HG03108 (cell line): ENCODE measurements around the gene ANKRD37.

Experiments used
- ATAC-seq: cut with Tn5 transposase; IDR thresholded peaks from one replicate; pipeline ENCODE4 v1.9.1; 2021; ENCODE audit warnings: moderate library complexity; ENCODE audit not compliant: unreplicated experiment

ANKRD37 gene

GRCh38 chr4:185412412-185412811, 15.8 kb downstream of the ANKRD37 start:
- ATAC-seq: no peak

GRCh38 chr4:185416955-185417354, 20.3 kb downstream of the ANKRD37 start:
- no peak for ATAC-seq

GRCh38 chr4:185421366-185422124, 24.9 kb downstream of the ANKRD37 start:
- ATAC-seq: no peak

- ATAC-seq: no peak
Measured at GRCh38 chr4:185424905-185425646, 28.4 kb downstream of the ANKRD37 start.

GRCh38 chr4:185425647-185426352, 29.2 kb downstream of the ANKRD37 start, which contains the start of gene UFSP2:
Gene UFSP2 (minus strand): TSS chr4:185425964. CDS start chr4:185425868, 96 bp downstream.
- peak; percentile 94 for ATAC-seq

- ATAC-seq: no peak
Measured at GRCh38 chr4:185426960-185427688, 30.5 kb downstream of the ANKRD37 start.

- no peak for ATAC-seq
Measured at GRCh38 chr4:185429660-185430059, 33.0 kb downstream of the ANKRD37 start.

GRCh38 chr4:185435466-185435865, 38.8 kb downstream of the ANKRD37 start:
- ATAC-seq: no peak

- ATAC-seq: no peak
Measured at GRCh38 chr4:185437809-185438208, 41.2 kb downstream of the ANKRD37 start.

- no peak for ATAC-seq
Measured at GRCh38 chr4:185441479-185441878, 44.8 kb downstream of the ANKRD37 start.

- no peak for ATAC-seq
Measured at GRCh38 chr4:185445209-185445608, 48.6 kb downstream of the ANKRD37 start.
